DMS 273 (cell line): ENCODE data around the gene CYP2F1.

ENCODE experiments used
- DNase-seq: peaks from one replicate; lab custom pipeline; 2025; ENCODE audit not compliant: unreplicated experiment; lab: John Stamatoyannopoulos, UW

The CYP2F1 gene

GRCh38 chr19:41175801-41176777 lies 61.9 kb downstream of the CYP2F1 start:
- DNase-seq: no peak
